AG20443 (cell line): ENCODE data around the gene C10orf105.

Source experiments
- DNase-seq: peaks from one replicate; pipeline ENCODE4 v3.0.0; 2012; ENCODE audit warnings: low spot score, mixed read lengths

C10orf105 gene

DNA sequence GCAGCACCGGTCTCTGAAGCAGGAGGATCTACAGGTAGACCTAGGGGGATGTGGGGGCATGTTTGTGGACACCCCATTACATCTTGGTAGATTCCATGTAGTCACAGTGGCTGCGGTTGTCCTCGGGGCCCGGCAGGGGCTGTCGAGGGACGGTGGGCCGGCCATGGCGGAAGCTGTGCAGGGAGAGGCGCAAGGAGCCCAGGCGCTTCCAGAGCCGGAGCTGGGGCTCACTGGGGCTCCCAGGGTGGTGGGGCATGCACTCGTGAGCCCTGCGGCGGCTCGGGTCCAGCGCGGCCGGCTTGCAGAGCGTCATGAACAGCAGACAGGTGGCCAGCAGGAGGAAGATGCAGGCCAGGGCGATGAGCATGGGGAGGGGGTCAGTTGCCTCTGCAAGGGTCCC, 3.7 kb downstream of the C10orf105 start:
- no peak for DNase-seq

DNA sequence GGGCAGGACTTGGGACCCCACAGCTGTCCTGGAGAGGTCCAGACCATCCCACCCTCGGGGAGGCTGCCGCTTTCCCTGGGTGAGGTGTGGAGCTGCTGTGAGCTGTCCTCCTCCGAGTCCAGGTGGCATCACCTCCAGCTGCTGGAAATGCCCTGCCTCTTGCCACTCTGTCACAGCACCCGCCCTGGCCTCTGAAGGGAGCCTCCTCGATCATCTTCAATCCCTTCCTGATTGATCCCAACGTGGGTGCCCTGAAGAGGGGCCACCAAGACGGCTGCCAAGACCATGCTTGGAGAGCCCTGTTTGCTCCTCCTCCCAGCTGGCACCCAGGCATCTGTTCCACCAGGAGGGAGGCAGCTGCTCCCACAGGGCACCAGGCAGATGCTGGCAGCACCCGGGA, 4.6 kb downstream of the C10orf105 start:
- DNase-seq: no peak

DNA sequence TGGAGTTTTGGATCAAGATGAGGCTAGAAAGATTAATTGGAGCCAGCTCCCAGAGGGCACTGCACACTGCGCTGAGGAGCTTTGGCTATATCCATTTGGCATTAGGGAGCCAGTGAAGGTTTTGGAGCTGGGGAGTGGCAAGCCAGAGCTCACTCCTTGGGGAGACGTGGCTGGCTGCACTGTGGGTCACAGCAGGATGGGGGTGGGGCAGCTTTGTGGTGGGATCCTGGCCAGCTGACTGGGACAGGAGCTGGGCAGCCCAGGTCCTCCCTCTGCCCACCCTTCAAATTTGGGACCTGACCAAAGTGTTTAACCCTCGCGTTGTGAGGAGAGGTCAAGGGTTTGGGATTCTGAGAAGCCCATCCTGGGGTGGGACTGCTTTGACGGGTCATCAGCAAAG, 5.0 kb downstream of the C10orf105 start:
- DNase-seq: no peak

DNA sequence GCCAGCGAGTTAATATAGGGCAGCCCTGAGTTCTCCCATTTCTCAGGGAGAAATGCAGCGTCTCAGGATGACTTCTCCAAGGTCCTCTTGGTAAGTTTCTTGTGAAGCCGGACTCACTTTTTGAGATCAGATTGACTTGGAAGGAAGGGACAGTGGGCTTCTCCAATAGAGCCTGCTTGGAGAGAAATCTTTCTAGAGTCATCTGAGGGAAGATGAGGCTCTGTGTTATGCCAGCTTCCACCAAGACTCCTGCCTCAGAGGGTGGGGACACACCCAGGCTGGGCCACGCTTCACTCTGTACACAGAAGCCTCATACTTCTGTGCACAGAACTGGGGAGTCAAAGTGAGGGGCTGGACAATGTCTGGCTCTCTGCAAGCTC, 5.6 kb downstream of the C10orf105 start:
- peak; percentile 30 for DNase-seq

DNA sequence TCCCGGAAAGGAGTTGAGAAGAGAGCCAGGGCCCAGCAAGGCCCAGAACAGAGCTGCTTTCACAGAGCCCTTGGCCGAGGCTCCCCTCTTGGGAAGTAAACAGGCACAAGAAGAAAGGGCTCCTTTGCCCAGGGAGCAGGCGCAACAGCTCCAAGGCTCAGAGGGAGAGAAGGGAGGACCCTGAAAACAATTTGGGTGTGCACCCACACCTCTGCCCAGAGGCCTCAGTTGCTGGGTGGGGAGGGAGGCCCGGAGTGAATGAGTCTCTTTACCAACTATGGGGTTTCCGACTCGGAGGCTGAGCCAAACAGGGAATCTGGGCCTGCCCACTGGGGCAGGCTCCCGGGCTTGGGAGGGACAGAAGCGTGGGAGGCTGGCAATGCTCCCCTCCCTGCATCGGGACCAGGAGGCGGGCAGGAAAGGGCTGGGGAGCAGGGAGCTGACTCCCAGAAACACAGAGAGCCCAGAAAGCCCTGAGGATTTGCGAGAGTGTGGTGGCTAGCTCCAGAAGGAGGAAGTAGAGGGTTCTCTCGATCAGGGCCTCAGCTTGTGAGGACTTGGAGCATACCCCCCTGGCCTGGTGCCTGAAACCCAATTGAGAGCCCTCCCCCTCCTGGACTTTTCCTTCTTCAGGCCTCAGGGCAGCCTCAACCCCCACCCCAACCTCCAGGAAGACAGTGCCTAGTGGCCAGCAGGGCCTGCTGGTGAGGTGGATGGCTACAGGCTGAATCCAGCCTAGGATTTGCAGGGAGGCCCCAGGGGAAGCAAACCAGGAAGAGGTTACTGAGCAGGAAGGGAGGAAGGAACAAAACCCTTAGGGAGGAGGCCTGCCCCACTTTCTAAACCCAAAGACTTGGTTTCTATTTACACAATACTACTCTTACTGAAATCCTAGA, 6.2 kb downstream of the C10orf105 start:
- DNase-seq: peak; percentile 97

DNA sequence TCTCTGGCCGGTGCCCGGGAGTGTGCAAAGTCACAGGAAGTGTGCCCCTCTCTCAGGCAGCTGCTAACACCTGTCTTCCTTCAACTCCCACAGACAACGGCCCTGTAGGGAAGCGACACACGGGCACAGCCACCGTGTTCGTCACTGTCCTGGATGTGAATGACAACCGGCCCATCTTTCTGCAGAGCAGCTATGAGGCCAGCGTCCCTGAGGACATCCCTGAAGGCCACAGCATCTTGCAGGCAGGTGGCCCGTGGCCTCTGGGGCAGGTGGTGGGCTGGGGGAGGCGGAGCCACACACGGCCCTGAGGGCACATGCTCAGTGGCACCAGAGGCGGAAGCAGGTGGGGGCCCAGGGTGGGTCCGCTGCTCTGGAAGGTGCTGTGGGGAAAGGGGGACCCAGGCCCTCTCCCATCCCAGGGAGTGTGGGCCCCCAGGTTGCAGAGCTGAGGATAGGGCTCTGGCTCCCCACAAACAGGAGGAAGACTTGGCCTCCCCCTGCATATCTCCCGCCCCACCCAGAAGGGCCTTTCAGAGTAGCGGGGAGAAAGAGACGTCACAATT, 6.9 kb downstream of the C10orf105 start:
- no peak for DNase-seq

DNA sequence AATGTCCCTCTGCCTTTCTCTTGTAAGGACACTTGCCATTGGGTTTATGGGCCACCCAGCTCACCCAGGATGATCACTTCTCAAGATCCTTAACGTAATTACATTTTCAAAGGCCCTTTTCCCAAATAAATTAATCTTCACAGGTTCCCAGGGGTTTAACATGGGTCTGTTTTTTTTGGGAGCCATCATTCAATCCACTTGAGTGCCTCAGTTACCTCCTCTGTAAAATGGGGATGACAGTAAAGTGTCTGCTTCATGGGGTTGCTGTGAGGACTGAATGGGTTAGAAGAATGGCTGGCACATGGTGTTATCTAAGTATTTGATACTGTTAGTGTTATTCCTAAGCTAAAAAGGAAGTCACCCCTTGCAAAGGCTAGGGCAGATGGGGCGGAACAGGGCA, 7.4 kb downstream of the C10orf105 start:
- DNase-seq: no peak

DNA sequence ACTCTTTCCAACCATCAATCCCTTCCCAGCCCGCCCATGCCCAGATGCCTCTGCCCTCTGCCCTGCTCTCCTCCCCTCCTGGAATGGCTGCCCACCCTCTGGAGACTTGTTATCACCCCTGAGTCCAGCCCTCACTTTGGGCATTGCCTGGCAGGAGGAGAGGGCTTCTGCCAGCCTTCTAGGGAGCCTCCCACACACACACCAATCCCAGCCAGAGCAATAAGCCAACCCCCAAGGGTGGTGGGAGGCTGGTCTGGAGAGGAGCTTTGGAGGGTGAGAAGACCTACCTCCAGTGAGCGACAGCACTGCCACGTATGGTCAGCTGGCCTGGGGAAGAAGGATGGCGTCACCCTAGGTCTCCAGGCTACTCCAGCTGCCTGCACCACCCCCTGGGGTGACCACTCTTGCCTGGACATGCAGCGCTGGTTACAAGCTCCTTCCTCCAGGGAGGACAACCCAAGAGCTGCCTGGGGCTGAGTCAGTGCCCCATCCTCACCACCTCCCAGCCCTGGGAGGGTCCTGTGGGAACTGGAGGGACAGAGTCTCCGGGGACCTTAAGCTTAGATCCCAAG, 8.4 kb downstream of the C10orf105 start:
- no peak for DNase-seq

DNA sequence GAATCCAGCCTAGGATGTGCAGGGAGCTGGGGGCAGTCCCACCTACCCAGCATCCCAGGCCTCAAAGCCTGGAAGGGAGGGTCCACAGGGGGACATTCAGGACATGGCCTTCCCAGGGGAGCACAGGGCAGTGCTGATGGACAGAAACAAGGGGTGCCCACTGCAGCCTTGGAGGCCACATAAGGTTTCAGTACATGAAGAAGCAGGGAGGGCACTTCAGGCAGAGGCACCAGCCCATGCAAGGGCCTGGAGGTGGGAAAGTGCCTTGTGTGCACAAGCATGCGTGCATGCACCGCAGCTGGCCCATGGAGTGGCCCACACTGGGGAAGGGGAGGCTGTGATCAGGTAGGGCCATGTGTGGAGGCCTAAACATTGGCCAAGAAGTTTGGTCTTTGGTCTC, 9.1 kb downstream of the C10orf105 start:
- DNase-seq: no peak

DNA sequence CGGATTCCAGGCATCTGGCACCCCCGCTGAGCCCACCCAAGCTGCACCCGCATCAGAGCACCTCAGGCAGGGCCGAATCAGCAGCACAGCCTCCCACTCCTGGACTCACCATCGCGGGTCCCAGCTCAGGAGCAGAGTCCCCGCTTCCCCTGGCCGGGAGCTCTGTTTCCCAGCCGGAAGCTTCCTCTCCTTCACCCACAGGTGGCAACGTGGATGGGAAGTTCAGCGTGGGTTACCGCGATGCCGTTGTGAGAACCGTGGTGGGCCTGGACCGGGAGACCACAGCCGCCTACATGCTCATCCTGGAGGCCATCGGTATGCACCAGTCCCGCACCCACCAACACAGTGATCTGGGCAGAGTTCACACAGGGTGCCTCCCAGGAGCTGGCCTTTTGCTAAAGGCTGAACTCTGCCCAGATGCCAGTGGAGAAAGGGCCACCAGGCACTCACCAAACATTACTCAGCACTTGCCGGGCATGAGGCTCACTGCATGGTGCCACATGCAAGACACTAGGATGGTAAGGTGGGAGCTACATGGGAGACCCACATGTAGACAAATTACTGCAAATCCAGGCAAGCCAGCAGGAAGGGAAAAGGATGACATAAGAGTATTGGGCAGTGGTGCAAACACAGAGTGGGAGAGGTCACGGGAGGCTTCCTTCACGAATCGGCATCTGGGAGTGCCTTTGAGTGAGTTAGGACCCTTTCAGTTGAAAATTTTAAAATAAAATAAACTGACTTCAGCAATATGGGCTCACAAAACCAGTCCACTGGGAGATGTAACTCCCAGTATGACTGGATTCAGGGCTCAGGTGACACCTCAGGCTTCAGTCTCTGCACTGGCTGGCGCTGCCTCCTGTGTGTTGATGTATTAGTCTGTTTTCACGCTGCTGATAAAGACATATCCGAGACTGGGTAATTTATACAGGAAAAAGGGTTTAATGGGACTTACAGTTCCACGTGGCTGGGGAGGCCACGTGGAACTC, 10.4 kb downstream of the C10orf105 start:
- DNase-seq: no peak

DNA sequence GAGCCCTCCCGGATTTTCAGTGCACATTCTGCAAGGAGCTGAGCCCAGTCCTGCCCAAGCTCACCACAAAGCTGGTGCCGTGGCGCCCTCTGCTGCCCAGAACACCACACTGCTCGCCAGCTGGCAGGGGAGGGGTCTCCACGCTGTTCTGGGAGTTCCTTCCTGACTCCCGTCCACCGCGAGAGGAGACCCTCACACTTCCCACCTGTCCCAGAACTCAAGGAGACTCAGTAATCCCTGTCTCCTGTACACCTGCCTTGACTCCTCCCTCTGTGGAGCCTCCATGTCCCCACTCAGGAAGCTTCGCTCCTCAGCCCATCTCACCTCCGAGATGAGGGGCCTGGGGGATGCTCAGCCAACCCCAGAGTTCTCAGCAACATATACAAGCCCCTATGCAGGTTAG, 11.3 kb downstream of the C10orf105 start:
- DNase-seq: peak; percentile 68

DNA sequence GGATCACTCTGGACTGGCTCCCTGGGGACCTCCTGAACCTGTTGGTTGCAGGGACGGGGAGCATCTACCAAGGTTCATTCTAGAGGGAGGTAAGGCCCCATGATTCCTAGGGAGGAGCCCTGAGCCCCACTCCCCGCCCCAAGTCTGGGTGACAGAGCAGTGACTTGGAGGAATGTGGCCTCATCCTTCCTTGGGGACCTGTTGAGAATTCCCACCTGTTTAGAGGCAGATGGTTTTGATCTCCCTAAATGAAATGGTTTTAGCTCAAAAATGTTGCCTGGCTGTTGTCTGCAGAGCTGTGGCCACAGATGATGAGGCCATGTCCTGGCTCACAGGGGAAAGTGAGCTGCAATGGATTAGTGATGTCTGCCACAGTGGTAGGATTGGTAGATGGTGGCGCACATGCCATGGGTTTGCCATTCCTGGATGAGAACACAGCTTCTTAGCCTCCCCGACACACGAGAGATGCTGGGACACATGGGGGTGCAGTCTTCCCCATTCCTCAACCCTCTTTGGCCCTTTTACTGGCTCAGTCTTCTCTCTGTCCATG, 12.3 kb downstream of the C10orf105 start:
- no peak for DNase-seq

DNA sequence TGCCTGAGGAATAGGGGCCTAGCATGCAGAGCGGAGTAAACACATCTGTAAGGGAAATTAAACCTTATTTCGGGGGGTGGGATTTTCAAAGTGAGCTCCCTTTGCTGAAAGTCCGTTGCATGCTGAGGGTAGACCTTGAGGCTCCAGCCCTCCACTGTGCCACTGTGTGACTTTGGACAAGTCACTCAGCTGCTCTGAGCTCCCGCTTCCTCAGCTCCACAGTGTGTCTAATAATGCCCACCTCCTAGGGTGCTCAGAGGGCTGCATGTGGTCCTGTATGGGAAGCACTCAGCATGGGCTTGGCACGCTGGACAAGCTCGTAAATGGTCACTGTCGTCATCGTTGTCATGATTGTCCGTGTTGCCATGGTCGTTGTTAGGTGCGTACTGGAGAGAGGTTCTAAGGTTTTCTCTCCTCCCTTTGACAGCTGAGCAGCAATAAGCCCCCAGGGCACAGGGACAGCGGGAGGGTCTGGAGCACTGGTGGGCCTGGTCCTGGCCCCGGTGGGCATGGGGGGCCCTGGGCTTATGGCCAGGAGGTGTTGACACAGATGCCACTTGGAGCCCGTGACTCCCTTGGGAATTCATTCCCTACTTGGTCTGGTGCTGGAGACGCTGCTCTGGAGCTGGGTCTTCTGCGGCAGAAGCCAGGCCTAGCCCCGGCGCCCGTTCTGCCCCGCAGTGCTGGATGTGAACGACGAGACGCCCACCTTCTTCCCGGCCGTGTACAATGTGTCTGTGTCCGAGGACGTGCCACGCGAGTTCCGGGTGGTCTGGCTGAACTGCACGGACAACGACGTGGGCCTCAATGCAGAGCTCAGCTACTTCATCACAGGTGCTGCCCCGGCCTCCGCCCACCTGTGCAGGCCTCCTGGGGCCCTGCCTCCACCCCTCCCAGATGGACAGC, 13.1 kb downstream of the C10orf105 start:
- no peak for DNase-seq

DNA sequence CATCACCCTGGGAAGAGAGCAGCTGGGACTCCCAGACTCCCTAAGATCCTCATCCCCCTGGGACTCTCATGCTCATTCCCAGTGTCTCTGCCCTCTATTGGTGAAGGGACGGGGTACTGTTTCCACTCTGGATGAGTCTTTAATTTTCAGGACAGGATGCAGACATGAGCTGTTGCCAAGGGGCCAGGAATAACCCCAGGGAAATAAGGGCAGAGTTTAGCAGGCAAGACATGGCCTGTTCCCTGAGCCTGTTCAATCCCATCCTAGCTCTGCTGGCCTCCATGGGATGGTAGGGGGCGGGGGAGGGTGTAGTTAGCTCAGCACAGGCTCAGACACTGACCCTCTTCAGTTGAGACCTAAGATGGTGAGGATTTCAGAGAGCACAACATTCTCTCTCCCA, 14.0 kb downstream of the C10orf105 start:
- DNase-seq: no peak

DNA sequence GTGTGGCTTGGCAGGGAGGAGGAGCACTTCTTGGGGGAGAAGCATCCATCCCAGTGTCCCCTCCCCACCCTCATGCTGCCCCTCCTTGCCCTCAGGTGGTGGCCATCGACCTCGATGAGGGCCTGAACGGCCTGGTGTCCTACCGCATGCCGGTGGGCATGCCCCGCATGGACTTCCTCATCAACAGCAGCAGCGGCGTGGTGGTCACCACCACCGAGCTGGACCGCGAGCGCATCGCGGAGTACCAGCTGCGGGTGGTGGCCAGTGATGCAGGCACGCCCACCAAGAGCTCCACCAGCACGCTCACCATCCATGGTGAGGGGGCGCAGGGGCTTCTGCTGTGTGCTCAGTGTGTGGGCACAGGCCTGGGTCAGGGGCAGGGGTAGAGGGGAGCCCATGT, 14.8 kb downstream of the C10orf105 start:
- DNase-seq: no peak

DNA sequence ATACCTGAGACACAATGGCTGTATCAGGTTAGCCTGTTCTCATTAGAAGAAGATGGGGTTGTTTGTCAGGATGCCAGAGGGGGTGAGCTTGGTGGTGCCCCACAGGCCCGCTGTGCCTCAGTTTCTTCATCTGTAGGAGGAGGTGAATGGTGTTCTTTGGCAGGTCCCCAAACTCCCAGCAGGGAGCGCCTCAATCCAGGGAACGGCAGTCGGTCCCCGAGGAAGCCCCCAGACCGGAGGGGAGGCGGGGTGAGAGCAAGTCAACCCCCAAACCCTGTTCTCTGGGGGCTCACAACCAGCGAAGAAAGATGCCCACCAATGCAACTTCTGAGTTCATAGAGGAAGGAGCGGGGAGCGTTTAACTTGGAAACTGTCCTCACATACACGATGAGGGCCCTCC, 16.0 kb downstream of the C10orf105 start:
- DNase-seq: no peak

DNA sequence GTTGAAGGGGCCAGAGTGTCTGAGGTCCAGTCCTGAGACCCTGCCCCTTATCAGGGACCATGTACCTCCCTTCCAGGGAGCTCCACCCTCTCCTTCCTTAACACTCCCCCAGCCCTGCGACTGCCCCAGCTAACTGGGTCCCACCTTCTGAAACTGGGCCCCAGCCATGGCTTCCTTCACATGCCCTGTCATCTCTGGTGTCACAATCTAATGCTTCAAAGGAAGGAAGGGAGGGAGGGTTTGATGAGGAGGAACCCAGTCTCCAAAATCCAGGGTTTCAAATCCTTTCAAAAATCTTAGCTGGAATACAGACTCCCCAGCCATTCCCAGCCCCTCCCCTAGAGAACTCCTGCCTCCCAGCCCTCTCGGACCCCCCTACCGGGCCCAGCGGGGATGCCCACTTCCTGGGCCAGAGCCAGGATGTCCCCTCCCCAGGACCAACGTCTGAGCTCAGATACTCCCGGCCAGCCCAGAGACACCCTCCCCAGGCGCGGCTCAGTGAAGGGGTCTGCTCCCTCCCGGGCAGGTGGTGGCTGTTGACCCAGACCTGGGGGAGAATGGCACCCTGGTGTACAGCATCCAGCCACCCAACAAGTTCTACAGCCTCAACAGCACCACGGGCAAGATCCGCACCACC, 18.0 kb downstream of the C10orf105 start:
- DNase-seq: no peak

DNA sequence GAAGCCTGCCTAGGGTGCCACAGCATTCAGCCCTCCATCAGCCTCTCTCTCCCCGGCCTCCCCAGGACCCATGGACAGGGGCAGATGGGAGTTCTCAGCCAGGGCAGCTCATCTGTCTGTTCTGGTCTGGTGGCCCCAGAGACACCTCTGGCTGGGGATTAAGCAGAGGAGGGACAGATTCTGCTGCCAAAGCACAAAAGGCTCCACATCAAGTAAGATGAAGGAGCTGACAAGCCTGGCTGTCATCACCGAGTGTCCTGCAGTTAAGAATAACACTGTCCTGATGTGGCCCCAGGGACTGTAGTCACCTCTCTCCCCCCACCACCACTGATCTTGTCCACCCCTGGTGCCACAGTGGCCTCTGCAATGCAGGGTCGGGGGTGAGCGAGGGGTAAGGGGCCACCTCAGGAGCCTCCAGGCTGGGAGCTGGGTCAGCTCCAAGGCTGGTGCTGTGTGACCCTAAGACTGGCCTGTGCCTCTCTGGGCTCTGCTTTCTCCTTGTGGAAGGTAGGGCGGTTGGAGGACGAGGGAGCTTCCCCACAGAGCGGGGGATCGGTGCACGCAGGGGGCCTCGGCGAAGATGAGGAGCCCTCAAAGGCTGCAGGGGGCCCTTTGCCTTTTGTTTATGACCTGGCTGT, 18.7 kb downstream of the C10orf105 start:
- DNase-seq: no peak

DNA sequence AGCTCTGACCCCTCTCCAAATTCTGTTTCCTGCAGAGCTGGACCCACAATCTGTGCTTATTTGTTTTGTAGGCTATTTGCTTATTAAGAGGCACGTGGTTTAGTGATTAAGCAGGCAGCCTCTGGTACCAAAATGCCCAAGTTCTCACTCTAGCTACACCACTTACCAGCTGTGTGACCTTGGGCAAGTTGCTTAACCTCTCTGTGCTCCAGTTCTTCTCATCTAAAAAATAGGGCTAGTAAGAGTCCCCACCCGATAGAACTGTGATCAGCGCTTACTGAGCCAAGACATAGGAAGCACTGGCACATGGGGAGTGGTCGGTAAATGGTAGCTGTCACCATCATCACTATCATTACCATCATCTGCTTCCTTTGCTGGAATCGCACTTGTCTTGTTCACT, 20.8 kb downstream of the C10orf105 start:
- no peak for DNase-seq
